H1 (cell line): ENCODE results near the gene KRTAP5-1. TPM values are rescaled to one million over a fixed set of nuclear protein-coding genes. Genes with fewer than 3 reads are reported as not detected.

Source experiments
- CTCF ChIA-PET: fragments of 300-600 bp; sonication (Branson Sonifier 250); formaldehyde crosslinking; loops from one replicate; lab custom pipeline; 2021; ENCODE audit not compliant: partially characterized antibody; lab: Charles Lee
- POLR2A ChIA-PET: fragments of 300-600 bp; sonication (Branson Sonifier 250); formaldehyde crosslinking; loops from one replicate; lab custom pipeline; 2021; ENCODE audit warnings: inconsistent platforms; ENCODE audit not compliant: partially characterized antibody; lab: Charles Lee
- DNase-seq, 2 experiments: peaks; one replicate each; pipeline versions ENCODE4 v3.0.0 to v3.0.0-alpha.2; 2010 to 2022; ENCODE audit warnings: low spot score in 2 of 2, low read depth in 1 of 2, mixed read lengths in 1 of 2
- FAIRE-seq: peaks from 2 replicates; lab custom pipeline; 2011; peaks lifted over from hg19 to GRCh38; lab: Jason Lieb, UNC
- H2AFZ ChIP-seq: 2 replicates; pipeline ENCODE4 v1.8.1; 2012; ENCODE audit warnings: low read length, inconsistent platforms
- H2AK5ac ChIP-seq: 2 replicates; pipeline ENCODE4 v1.6.1; 2013; ENCODE audit warnings: low read depth, low read length
- H2BK120ac ChIP-seq: replicated peaks from 2 replicates; pipeline ENCODE3; 2013; ENCODE audit warnings: low read depth, low read length, inconsistent platforms
- H2BK12ac ChIP-seq: 2 replicates; pipeline ENCODE4 v1.6.1; 2013; ENCODE audit warnings: low read depth, low read length
- H2BK15ac ChIP-seq: 2 replicates; pipeline ENCODE4 v1.6.1; 2013; ENCODE audit warnings: low read length
- H2BK20ac ChIP-seq: 2 replicates; pipeline ENCODE4 v1.6.1; 2013; ENCODE audit warnings: low read length
- H2BK5ac ChIP-seq: 2 replicates; pipeline ENCODE4 v1.6.1; 2013; ENCODE audit warnings: low read depth, low read length
- H3K14ac ChIP-seq: 2 replicates; pipeline ENCODE4 v1.6.1; 2013; ENCODE audit warnings: inconsistent platforms; ENCODE audit not compliant: insufficient read length
- H3K18ac ChIP-seq: 2 replicates; pipeline ENCODE4 v1.6.1; 2013; ENCODE audit warnings: low read length; ENCODE audit errors: extremely low read depth
- H3K23ac ChIP-seq: 2 replicates; pipeline ENCODE4 v1.6.1; 2013; ENCODE audit warnings: inconsistent platforms; ENCODE audit not compliant: insufficient read length
- H3K23me2 ChIP-seq: 2 replicates; pipeline ENCODE4 v1.6.1; 2013; ENCODE audit warnings: low read depth, low read length
- H3K27ac ChIP-seq: 2 replicates; pipeline ENCODE4 v1.6.1; 2011; ENCODE audit warnings: low read depth, low read length, inconsistent platforms
- H3K27me3 ChIP-seq, 4 experiments: replicated peaks in 1 of 4; 1 replicate in 1 of 4; 2 replicates in 3 of 4; pipeline versions ENCODE4 v1.6.1 to v1.8.1; 2011 to 2013; ENCODE audit warnings: low read length in 3 of 4, mild to moderate bottlenecking in 3 of 4, inconsistent platforms in 2 of 4, mixed read lengths in 2 of 4, moderate library complexity in 1 of 4; ENCODE audit not compliant: control insufficient read depth in 3 of 4, insufficient read depth in 3 of 4; ENCODE audit errors: extremely low read depth in 1 of 4
- H3K36me3 ChIP-seq, 4 experiments: 2 replicates each; pipeline versions ENCODE4 v1.6.1 to v1.8.1; 2011 to 2013; ENCODE audit warnings: mild to moderate bottlenecking in 4 of 4, low read length in 3 of 4, moderate library complexity in 2 of 4, control low read depth in 1 of 4, inconsistent platforms in 1 of 4; ENCODE audit not compliant: insufficient read depth in 4 of 4, control insufficient read depth in 2 of 4
- H3K4ac ChIP-seq: replicated peaks from 2 replicates; pipeline ENCODE3; 2013; ENCODE audit warnings: low read length, low read depth, mixed read lengths, inconsistent platforms; ENCODE audit not compliant: insufficient read length
- H3K4me1 ChIP-seq, 4 experiments: replicated peaks in 1 of 4; 1 replicate in 1 of 4; 2 replicates in 3 of 4; pipeline versions ENCODE4 v1.6.1 to v1.8.1; 2011 to 2013; ENCODE audit warnings: low read length in 3 of 4, inconsistent platforms in 2 of 4, mixed read lengths in 1 of 4; ENCODE audit not compliant: insufficient read depth in 4 of 4, control insufficient read depth in 3 of 4
- H3K4me2 ChIP-seq, 2 experiments: 2 replicates each; pipeline versions ENCODE4 v1.6.1 to v1.8.1; 2011 to 2013; ENCODE audit warnings: low read depth in 2 of 2, low read length in 2 of 2, control low read depth in 1 of 2, inconsistent platforms in 1 of 2, mild to moderate bottlenecking in 1 of 2; ENCODE audit not compliant: insufficient read depth in 1 of 2
- H3K4me3 ChIP-seq, 4 experiments: fragments of 200-600, 300-600 bp in 1 of 4; sonication (generic), shearing (Covaris generic), sonication (Bioruptor Twin) in 1 of 4; 2 replicates each; pipeline versions ENCODE4 v1.5.1 to v1.8.1; 2011 to 2016; ENCODE audit warnings: low read length in 4 of 4, low read depth in 3 of 4, control low read depth in 2 of 4, inconsistent platforms in 2 of 4, mild to moderate bottlenecking in 2 of 4, mixed read lengths in 1 of 4, moderate library complexity in 1 of 4; ENCODE audit not compliant: insufficient read depth in 2 of 4; ENCODE audit errors: extremely low read depth in 1 of 4
- H3K56ac ChIP-seq: replicated peaks from 2 replicates; pipeline ENCODE3; 2013; ENCODE audit warnings: low read depth, mild to moderate bottlenecking, mixed read lengths, low read length, inconsistent platforms; ENCODE audit not compliant: insufficient read length
- H3K79me1 ChIP-seq: 2 replicates; pipeline ENCODE4 v1.6.1; 2013; ENCODE audit warnings: low read depth, low read length, control low read depth
- H3K79me2 ChIP-seq, 2 experiments: 2 replicates each; pipeline versions ENCODE4 v1.6.1 to v1.8.1; 2012 to 2013; ENCODE audit warnings: low read length in 2 of 2, mild to moderate bottlenecking in 2 of 2, inconsistent platforms in 1 of 2; ENCODE audit not compliant: insufficient read depth in 2 of 2, control insufficient read depth in 1 of 2
- H3K9ac ChIP-seq, 4 experiments: replicated peaks in 1 of 4; 1 replicate in 1 of 4; 2 replicates in 3 of 4; pipeline versions ENCODE4 v1.6.1 to v1.8.1; 2011 to 2013; ENCODE audit warnings: low read depth in 3 of 4, low read length in 3 of 4, control low read depth in 2 of 4, mild to moderate bottlenecking in 2 of 4, moderate library complexity in 2 of 4, inconsistent platforms in 1 of 4; ENCODE audit errors: extremely low read depth in 1 of 4
- H3K9me3 ChIP-seq, 2 experiments: 2 replicates each; pipeline versions ENCODE4 v1.6.1 to v1.8.1; 2012 to 2013; ENCODE audit warnings: mild to moderate bottlenecking in 2 of 2, moderate library complexity in 2 of 2, control low read depth in 1 of 2, inconsistent platforms in 1 of 2, low read depth in 1 of 2, low read length in 1 of 2, mixed read lengths in 1 of 2; ENCODE audit not compliant: insufficient read depth in 2 of 2
- H4K20me1 ChIP-seq, 2 experiments: replicated peaks in 1 of 2; 2 replicates each; pipeline versions ENCODE3 to v1.8.1; 2011 to 2013; ENCODE audit warnings: inconsistent platforms in 2 of 2, low read length in 2 of 2, mild to moderate bottlenecking in 1 of 2; ENCODE audit not compliant: insufficient read depth in 2 of 2, control insufficient read depth in 1 of 2
- H4K5ac ChIP-seq: 2 replicates; pipeline ENCODE4 v1.6.1; 2013; ENCODE audit warnings: low read length, low read depth, mixed read lengths, inconsistent platforms; ENCODE audit not compliant: insufficient read length
- H4K8ac ChIP-seq: 2 replicates; pipeline ENCODE4 v1.8.0; 2013; ENCODE audit warnings: mild to moderate bottlenecking, moderate library complexity, low read length, inconsistent platforms; ENCODE audit not compliant: insufficient read depth; ENCODE audit errors: extremely low read depth
- H4K91ac ChIP-seq: replicated peaks from 2 replicates; pipeline ENCODE3; 2013; ENCODE audit warnings: low read length, mixed read lengths, inconsistent platforms; ENCODE audit not compliant: insufficient read length
- PHF8 ChIP-seq: fragments of 200-600 bp; sonication (generic); conservative IDR thresholded peaks from 2 replicates; pipeline ENCODE4 v1.7.1; 2012; ENCODE audit warnings: low read depth, mild to moderate bottlenecking, inconsistent platforms, low read length, moderate library complexity
- RAD21 ChIP-seq, 2 experiments: IDR thresholded peaks in 1 of 2; conservative IDR thresholded peaks in 1 of 2; 2 replicates each; pipeline ENCODE4 v1.6.1; 2011; ENCODE audit warnings: low read depth in 2 of 2, low read length in 2 of 2, improper control_type of control experiment in 1 of 2, inconsistent platforms in 1 of 2, mild to moderate bottlenecking in 1 of 2, moderate library complexity in 1 of 2
- SIN3A ChIP-seq, 2 experiments: IDR thresholded peaks in 1 of 2; conservative IDR thresholded peaks in 1 of 2; 2 replicates each; pipeline ENCODE4 v1.6.1; 2011 to 2012; ENCODE audit warnings: low read length in 2 of 2, improper control_type of control experiment in 1 of 2, low read depth in 1 of 2, mild to moderate bottlenecking in 1 of 2
- WGBS, 2 experiments: shearing (Covaris generic) in 1 of 2; methylation state at CpG; one replicate each; pipeline versions ENCODE4 v1.1.6 to v1.1.7; 2013 to 2015; ENCODE audit warnings: low lambda C conversion rate in 2 of 2, mixed read lengths in 2 of 2, inconsistent platforms in 1 of 2, low coverage in 1 of 2, missing lambda C conversion rate in 1 of 2; ENCODE audit not compliant: insufficient replicate concordance in 2 of 2, insufficient coverage in 1 of 2, insufficient read length in 1 of 2; ENCODE audit errors: extremely low coverage in 1 of 2, missing lambda C conversion rate in 1 of 2; 5-methylcytosine and 5-hydroxymethylcytosine counted together
- polyA plus RNA-seq, 7 experiments: library from polyadenylated mRNA; depleted of rRNA in 3 of 7; stranded (reverse) in 5 of 7; unstranded in 2 of 7; fragments of >200 nt in 5 of 7; fragments of 200-250 nt in 2 of 7; gene quantifications; 1 replicate in 5 of 7; 2 replicates in 1 of 7; 4 replicates in 1 of 7; pipeline versions ENCODE4 v1.2.1 to v1.2.3, GENCODE V29; 2011 to 2013; ENCODE audit warnings: missing spikeins in 2 of 7, mixed read lengths in 2 of 7
- total RNA-seq: library from RNA; stranded (reverse); fragmentation: NEBNext Ultra II Directional; extraction: Animal tissue kit (Norgen Biotek cat#: 25700); gene quantifications from 2 replicates; pipeline ENCODE4 v1.2.1, GENCODE V29; 2021

Gene KRTAP5-1
- total and polyA plus RNA-seq, 2 of the 8 experiments (the other 6 are each of a cell fraction or from before 2014, with no cell fraction given) = not detected

DNA sequence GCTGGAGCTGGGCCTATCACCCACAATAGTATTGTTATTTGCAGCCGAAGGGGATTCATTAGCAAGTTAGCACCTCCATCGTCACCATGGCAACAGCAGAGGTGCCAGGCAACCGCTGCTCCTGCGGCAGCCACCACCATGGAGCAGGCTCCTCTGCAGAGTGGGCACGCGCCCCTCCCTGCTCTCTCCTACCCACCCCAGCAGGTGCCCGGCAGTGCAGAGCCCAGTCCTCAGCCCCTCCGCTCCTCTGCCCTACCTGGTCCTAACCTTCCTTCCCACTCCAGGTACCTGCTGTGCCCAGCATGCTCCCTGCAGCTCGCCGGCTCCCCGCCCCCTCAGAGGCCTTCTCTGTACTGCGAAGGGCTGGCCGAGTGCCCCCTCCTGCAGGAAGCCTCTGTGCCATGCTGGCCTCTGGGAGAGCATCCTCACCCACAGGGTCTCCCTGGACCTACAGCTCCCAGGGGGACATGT is 16.6 kb downstream of the KRTAP5-1 start:
- no peak for FAIRE-seq
- POLR2A ChIA-PET = interaction anchor here (0.9 to 6.9 kb wide), 3 partner anchors 11 to 20 kb away, joined by 3 to 58 read pairs (median 4); no protein-coding TSS in a partner anchor

More for the DNA sequence above, 16.6 kb downstream of the KRTAP5-1 start:
- no peak overlapping the region for H2BK15ac ChIP-seq
- 0 out of 2 replicates have a peak overlapping the region, but pooled peaks have one; percentile 33 for H2AK5ac ChIP-seq
- no peak overlapping the region for H4K91ac ChIP-seq
- H3K18ac ChIP-seq = 0 out of 2 replicates have a peak overlapping the region, but pooled peaks have one; percentile 48
- DNase-seq = peak in 1 of 2 experiments; percentile 82
- H3K4me3 ChIP-seq = 0 out of 8 replicates have a peak overlapping the region, but pooled peaks of 1 of the 4 experiments have one; percentile 13
- peak overlapping the region; percentile 12 to 60; a peak in 3 of 4 replicates for H3K4me2 ChIP-seq
- H3K4me1 ChIP-seq = peaks cover 0 to 55% (median 41%) of the 10 kb centered on the region in 4 experiments; a peak in 6 of 7 replicates
- H3K9me3 ChIP-seq = no peaks in the 10 kb centered on the region
- H4K20me1 ChIP-seq = peaks cover 4 to 23% of the 10 kb centered on the region in 2 experiments
- H2BK12ac ChIP-seq = 0 out of 2 replicates have a peak overlapping the region, but pooled peaks have one; percentile 27
- H2BK120ac ChIP-seq = no peak overlapping the region
- H3K14ac ChIP-seq = no peak overlapping the region
- H2BK20ac ChIP-seq = no peak overlapping the region
- H3K4ac ChIP-seq = no peak overlapping the region
- H3K79me1 ChIP-seq = no peaks in the 10 kb centered on the region
- no peak overlapping the region for H4K5ac ChIP-seq
- H3K9ac ChIP-seq = no peak overlapping the region
- no peaks in the 10 kb centered on the region; the same call in 1 of the 2 replicates for H3K23me2 ChIP-seq
- H2BK5ac ChIP-seq = 0 out of 2 replicates have a peak overlapping the region, but pooled peaks have one; percentile 66
- WGBS, 2 experiments = 21% methylated on average over 13 of the region's 13 CpGs; no CpG with 5 or more reads in 1 of the 2 experiments
- no peak for TF ChIP-seq RAD21 (IDR thresholded peaks at IDR 0.05 in 1 of 2, conservative IDR thresholded peaks at IDR 0.05 in 1 of 2; ENCODE audit: low read depth in 2 of 2, low read length in 2 of 2)
- 0 out of 4 replicates have a peak, but pooled peaks of 1 of the 2 experiments have one; percentile 30 for TF ChIP-seq SIN3A (conservative IDR thresholded peaks at IDR 0.05 in 1 of 2, IDR thresholded peaks at IDR 0.05 in 1 of 2; ENCODE audit: low read depth in 1 of 2, low read length in 2 of 2)
- no peak for TF ChIP-seq PHF8
- TF ChIP-seq, all 59 proteins: peak for 1
- Histone ChIP-seq H3K23ac (no peak overlapping the region), H4K8ac (no peak overlapping the region), H3K79me2 (no peaks in the 10 kb centered on the region), H3K56ac (no peak overlapping the region), H2AFZ (no peak overlapping the region), H3K36me3 (no peaks in the 10 kb centered on the region), H3K27me3 (peaks cover 11 to 35% (median 30%) of the 10 kb centered on the region in 4 experiments), H3K27ac (no peak overlapping the region)
- CTCF ChIA-PET = interaction anchor here (1.1 to 9.1 kb wide), 6 partner anchors 13 to 55 kb away, joined by 3 to 100 read pairs (median 7); no protein-coding TSS in a partner anchor
